ENCODE measurements around the gene EXOSC7.
A peak's percentile ranks its signal among the peaks of the same experiment; 100 is the strongest.
"Not testable (repeated sequence)": the region's sequence is repeated elsewhere in the genome, so short reads cannot be mapped to it uniquely, and the experiment has no call there.

Gene EXOSC7

GRCh38 chr3:45024542-45025255, 48.7 kb downstream of the EXOSC7 start:
- no peak for DNase-seq (ENCODE audit: low read depth in 2 of 2)

- DNase-seq (ENCODE audit: low read depth in 2 of 2) = no peak
Observed at GRCh38 chr3:45026038-45026437, 50.0 kb downstream of the EXOSC7 start, which contains the start of gene CLEC3B. CLEC3B (plus strand) TSS chr3:45026303; CDS start chr3:45026363, 60 bp downstream.

- no peak for DNase-seq (ENCODE audit: low read depth in 2 of 2)
Observed at GRCh38 chr3:45026957-45027356, 50.9 kb downstream of the EXOSC7 start.

- DNase-seq (ENCODE audit: low read depth in 2 of 2) = no peak
Observed at GRCh38 chr3:45027441-45027840, 51.4 kb downstream of the EXOSC7 start.

- DNase-seq (ENCODE audit: low read depth in 2 of 2) = no peak
Observed at GRCh38 chr3:45029216-45029615, 53.2 kb downstream of the EXOSC7 start.

- DNase-seq (ENCODE audit: low read depth in 2 of 2) = peak; percentile 44
Observed at GRCh38 chr3:45029661-45030060, 53.6 kb downstream of the EXOSC7 start.

GRCh38 chr3:45031531-45031930, 55.5 kb downstream of the EXOSC7 start:
- no peak for DNase-seq (ENCODE audit: low read depth in 2 of 2)

- no peak for DNase-seq (ENCODE audit: low read depth in 2 of 2)
Observed at GRCh38 chr3:45032113-45032512, 56.1 kb downstream of the EXOSC7 start.

- no peak for DNase-seq (ENCODE audit: low read depth in 2 of 2)
Observed at GRCh38 chr3:45033791-45034190, 57.7 kb downstream of the EXOSC7 start.

GRCh38 chr3:45034612-45035252, 58.7 kb downstream of the EXOSC7 start:
- no peak for DNase-seq (ENCODE audit: low read depth in 2 of 2)

- DNase-seq (ENCODE audit: low read depth in 2 of 2) = no peak
Observed at GRCh38 chr3:45035441-45036301, 59.6 kb downstream of the EXOSC7 start.

- peak; percentile 76 to 78 for DNase-seq (ENCODE audit: low read depth in 2 of 2)
Observed at GRCh38 chr3:45037720-45038455, 61.8 kb downstream of the EXOSC7 start.

GRCh38 chr3:45041666-45042065, 65.6 kb downstream of the EXOSC7 start:
- DNase-seq (ENCODE audit: low read depth in 2 of 2) = no peak

- DNase-seq (ENCODE audit: low read depth in 2 of 2) = no peak
Observed at GRCh38 chr3:45042162-45042561, 66.1 kb downstream of the EXOSC7 start.

GRCh38 chr3:45043728-45044299, 67.8 kb downstream of the EXOSC7 start:
- peak; percentile 80 to 84 for DNase-seq (ENCODE audit: low read depth in 2 of 2)

- DNase-seq (ENCODE audit: low read depth in 2 of 2) = no peak
Observed at GRCh38 chr3:45048244-45048643, 72.2 kb downstream of the EXOSC7 start.

- no peak for DNase-seq (ENCODE audit: low read depth in 2 of 2)
Observed at GRCh38 chr3:45049807-45050206, 73.8 kb downstream of the EXOSC7 start.

- no peak for DNase-seq (ENCODE audit: low read depth in 2 of 2)
Observed at GRCh38 chr3:45051685-45052084, 75.6 kb downstream of the EXOSC7 start.

- DNase-seq (ENCODE audit: low read depth in 2 of 2) = not testable (repeated sequence)
Observed at GRCh38 chr3:45053805-45054195, 77.8 kb downstream of the EXOSC7 start.

GRCh38 chr3:45054196-45054857, 78.3 kb downstream of the EXOSC7 start:
- DNase-seq (ENCODE audit: low read depth in 2 of 2) = peak; percentile 49 to 57

- DNase-seq (ENCODE audit: low read depth in 2 of 2) = peak; percentile 47 to 53
Observed at GRCh38 chr3:45055032-45055410, 79.0 kb downstream of the EXOSC7 start.

Measured in fibroblast of skin of left biceps (primary cell).